ENCODE results near the gene ZNF580.

ZNF580 gene

DNA sequence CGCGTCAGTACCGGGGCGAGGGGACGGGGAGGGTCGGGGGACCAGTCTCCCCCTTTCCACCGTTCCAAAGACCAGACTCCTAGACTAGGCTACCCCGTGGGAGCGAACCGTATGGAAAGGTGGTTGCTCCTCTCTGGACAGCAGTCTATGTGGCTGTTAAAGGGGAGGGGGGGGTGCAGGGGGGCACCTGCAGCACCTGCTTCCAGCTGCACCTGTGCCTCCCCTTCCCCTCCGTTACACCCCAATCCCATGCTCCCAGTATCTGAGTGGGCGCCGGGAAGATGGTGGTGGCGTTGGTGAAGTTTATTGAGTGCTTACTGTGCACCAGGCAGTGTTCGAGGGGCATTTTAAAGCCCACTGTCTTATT lies 40.2 kb upstream of the ZNF580 start:
- H3K4me1 Mint-ChIP-seq (ENCODE audit: low read depth in 2 of 2): peaks cover 22 to 26% of the 10 kb centered on the region in 2 donors

DNA sequence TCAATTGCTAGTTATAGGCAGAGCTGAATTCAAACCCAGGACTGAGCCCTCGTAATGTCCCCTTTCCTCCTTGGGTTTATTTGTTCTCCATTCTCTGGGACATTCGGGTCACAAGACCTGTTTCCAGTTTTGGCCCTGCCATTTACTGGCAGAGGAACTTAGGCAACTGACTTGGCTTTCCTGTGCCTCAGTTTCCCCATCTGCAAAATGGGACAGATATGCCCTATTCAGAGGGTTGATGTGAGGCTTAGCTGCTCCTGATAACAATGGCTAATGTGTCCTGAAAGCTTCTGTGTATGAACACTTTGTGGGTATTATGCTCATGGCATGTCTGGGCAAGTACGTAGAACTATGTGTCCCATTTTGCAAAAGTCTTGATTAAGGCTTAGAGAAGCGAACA lies 39.7 kb upstream of the ZNF580 start:
- Mint-ChIP-seq H3K4me1 (ENCODE audit: low read depth in 2 of 2) (peaks cover 26 to 28% of the 10 kb centered on the region in 2 donors), H3K27ac (peak overlapping the region in 1 of 2 donors; percentile 78), H3K4me3 (peak overlapping the region; percentile 91 to 92), H3K36me3 (ENCODE audit: insufficient read depth) (peaks cover 36% of the 10 kb centered on the region), H3K9me3 (peaks cover 0 to 4% of the 10 kb centered on the region in 2 donors), H3K27me3 (no peaks in the 10 kb centered on the region)
- ATAC-seq (replicated peaks): no peak
- DNase-seq: no peak

More for the DNA sequence above, 40.2 kb upstream of the ZNF580 start:
- Mint-ChIP-seq H3K4me3 (peak overlapping the region; percentile 91 to 92), H3K27ac (peak overlapping the region in 1 of 2 donors; percentile 78), H3K9me3 (peaks cover 0 to 4% of the 10 kb centered on the region in 2 donors), H3K27me3 (no peaks in the 10 kb centered on the region), H3K36me3 (ENCODE audit: insufficient read depth) (peaks cover 34% of the 10 kb centered on the region)
- ATAC-seq (replicated peaks) (no peak), DNase-seq (no peak)

DNA sequence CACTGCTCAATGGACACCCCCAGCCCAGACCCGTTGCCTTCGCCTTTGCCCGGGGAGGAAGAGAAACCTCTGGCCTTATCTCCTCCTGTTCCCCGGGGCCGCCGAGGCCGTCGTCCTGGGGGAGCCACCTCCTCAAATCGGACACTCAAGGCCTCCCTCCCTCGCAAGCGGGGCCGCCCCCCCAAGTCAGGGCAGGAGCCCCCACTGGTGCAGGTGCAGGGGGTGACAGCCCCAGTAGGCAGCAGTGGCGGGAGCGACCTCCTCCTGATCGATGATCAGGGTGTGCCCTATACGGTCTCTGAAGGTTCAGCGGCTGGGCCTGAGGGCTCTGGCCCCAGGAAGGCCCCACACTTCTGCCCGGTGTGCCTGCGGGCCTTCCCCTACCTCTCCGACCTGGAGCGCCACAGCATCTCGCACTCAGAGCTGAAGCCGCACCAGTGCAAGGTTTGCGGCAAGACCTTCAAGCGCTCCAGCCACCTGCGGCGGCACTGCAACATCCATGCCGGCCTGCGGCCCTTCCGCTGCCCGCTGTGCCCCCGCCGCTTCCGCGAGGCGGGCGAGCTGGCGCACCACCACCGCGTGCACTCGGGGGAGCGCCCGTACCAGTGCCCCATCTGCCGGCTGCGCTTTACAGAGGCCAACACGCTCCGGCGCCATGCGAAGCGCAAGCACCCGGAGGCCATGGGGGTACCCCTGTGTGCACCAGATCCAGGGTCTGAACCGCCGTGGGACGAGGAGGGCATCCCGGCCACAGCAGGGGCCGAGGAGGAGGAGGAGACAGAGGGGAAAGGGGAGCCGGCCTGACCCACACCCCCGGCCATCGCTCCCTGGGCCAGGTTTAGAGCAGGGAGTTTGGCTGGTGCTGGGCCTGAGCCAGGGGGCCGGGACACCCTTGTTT lies 38.4 kb upstream of the ZNF580 start:
- H3K36me3 Mint-ChIP-seq (ENCODE audit: insufficient read depth): peaks cover 38% of the 10 kb centered on the region
- no peaks in the 10 kb centered on the region for H3K27me3 Mint-ChIP-seq
- ATAC-seq (replicated peaks) (no peak), DNase-seq (no peak)
- peaks cover 0 to 4% of the 10 kb centered on the region in 2 donors for H3K9me3 Mint-ChIP-seq
- H3K4me3 Mint-ChIP-seq: no peak overlapping the region
- peaks cover 38 to 39% of the 10 kb centered on the region in 2 donors for H3K4me1 Mint-ChIP-seq (ENCODE audit: low read depth in 2 of 2)
- H3K27ac Mint-ChIP-seq: no peak overlapping the region

DNA sequence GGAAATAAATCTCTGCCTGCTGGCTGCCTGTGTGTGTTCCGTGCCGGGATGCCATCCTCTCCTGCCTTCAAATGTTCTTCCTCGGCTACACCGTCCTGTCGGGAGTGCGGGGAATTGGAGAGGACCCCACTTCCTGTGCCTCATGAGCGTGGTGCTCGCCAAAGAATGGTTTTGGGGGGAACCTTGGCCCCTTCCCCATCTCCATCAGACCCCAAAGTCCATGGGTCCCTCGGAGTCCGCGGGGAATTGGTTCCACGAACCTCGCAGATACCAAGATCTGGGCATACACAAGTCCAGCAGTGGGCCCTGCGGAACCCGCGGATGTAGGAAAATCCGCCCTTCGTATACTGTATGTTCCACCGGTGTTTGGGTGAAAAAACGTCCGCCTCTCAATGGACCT lies 37.7 kb upstream of the ZNF580 start:
- ATAC-seq (replicated peaks) (no peak), DNase-seq (no peak)
- Mint-ChIP-seq H3K27me3 (no peaks in the 10 kb centered on the region), H3K9me3 (peaks cover 0 to 4% of the 10 kb centered on the region in 2 donors), H3K27ac (no peak overlapping the region), H3K36me3 (ENCODE audit: insufficient read depth) (peaks cover 38% of the 10 kb centered on the region), H3K4me1 (ENCODE audit: low read depth in 2 of 2) (peaks cover 43 to 46% of the 10 kb centered on the region in 2 donors), H3K4me3 (peak overlapping the region in 1 of 2 donors; percentile 86)

DNA sequence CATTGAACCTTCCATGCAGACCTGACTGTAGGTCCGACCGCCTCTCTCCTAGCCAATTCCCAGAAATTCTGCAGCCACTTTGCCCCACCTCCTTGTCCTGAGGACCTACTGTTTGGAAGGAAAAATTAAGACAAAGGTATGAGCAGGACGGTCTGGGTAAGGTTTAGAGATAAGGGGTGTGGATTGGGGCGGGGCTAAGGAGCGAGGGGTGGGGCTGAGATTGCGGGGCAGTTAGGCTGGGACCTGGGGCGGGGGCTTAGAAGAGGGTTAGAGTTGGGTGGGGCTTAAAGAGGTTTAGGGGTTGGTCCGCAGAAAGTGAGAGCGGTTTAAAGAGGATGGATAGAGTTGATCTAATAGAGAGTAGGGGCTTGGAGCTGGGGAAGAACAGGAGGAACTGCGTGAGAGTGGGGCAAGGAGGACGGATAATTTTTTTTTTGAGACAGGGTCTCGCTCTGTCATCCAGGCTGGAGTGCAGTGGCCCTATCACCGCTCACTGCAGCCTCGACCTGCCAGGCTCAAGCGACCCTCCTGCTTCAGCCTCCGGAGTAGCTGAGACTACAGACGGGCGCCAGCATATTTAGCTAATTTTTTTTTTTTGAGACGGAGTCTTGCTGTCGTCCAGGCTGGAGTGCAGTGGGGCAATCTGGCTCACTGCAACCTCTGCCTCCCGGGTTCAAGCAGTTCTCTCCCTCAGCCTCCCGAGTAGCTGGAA lies 37.1 kb upstream of the ZNF580 start:
- H3K27ac Mint-ChIP-seq: peak overlapping the region in 1 of 2 donors; percentile 87
- DNase-seq (no peak), ATAC-seq (replicated peaks) (no peak)
- H3K36me3 Mint-ChIP-seq (ENCODE audit: insufficient read depth): peaks cover 42% of the 10 kb centered on the region
- peak overlapping the region; percentile 85 to 86 for H3K4me3 Mint-ChIP-seq
- H3K4me1 Mint-ChIP-seq (ENCODE audit: low read depth in 2 of 2): peaks cover 43 to 45% of the 10 kb centered on the region in 2 donors
- peaks cover 0 to 2% of the 10 kb centered on the region in 2 donors for H3K9me3 Mint-ChIP-seq
- no peaks in the 10 kb centered on the region for H3K27me3 Mint-ChIP-seq

DNA sequence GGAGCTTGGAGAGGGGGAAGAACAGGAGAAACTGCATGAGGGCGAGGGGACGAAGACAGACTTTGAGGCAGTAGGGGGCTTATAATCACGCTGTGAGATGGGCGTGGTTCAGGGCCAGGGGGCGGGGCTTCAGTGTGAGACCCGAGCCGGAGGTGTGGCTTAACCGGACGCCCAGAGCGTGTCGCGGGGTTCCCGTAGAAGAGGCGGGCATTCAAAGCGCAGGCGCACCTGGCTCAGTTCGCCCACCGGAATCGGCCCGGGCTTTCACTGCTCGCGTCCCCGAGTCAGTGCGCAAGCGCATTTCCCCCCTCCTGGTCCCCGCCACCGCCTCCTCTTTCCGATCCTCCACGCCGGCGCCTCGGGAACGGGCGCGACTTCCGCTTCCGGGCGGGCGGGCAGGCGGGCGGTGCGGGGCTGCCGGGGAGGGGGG lies 35.6 kb upstream of the ZNF580 start:
- Mint-ChIP-seq H3K9me3 (no peaks in the 10 kb centered on the region), H3K4me1 (ENCODE audit: low read depth in 2 of 2) (peaks cover 50 to 54% of the 10 kb centered on the region in 2 donors), H3K27me3 (no peaks in the 10 kb centered on the region), H3K4me3 (peak overlapping the region; percentile 85 to 86), H3K27ac (peak overlapping the region; percentile 80 to 87), H3K36me3 (ENCODE audit: insufficient read depth) (peaks cover 38% of the 10 kb centered on the region)
- ATAC-seq (replicated peaks): peak; percentile 76
- DNase-seq: peak; percentile 92 to 96 (median 95)

DNA sequence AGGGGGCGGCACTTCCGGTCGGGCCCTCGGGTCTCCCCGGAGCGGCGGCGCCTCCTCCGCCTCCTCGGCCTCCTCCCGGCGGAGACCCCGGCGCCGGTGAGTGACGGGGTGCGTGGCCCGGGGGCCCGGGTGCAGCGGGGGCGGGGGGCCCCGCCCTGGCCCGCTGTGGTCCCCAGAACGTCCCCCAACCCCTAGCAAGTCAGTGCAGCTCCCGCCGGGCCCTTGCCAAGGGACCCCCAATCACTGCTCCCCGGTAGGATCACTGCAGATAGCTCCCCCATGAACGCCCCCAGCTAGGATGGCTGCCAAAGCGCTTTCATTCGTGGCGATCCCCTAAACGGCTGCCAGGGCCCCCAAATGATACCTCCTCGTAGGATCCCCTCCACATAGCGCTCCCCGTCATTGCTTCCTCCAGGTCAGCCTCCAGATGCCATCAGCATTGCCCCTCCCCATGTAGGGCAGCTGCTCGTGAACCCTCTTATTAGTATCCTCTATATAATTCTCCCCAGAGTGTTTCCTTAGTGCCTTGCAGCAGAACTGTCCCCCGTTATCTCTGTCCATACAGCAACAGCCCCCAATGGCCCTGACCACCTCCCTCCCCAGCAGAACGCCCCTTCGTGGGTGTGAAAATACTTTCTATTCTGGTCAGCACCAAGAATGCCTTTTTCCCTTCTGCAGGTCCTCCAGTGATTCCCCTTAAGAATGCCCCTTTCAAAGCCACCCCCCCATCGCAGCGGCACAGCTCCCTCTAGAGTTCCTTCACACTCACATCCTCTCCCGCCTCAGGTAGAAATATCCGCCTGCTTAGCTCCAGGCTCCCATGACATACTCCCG lies 34.9 kb upstream of the ZNF580 start, which contains the start of gene ZNF865:
TSS of gene ZNF865 (plus strand) at position 11 of the 834 bp plus-strand sequence. CDS start 7,972 bp downstream, outside the sequence.
- H3K9me3 Mint-ChIP-seq: no peaks in the 10 kb centered on the region
- ATAC-seq (replicated peaks): peak; percentile 45
- no peaks in the 10 kb centered on the region for H3K27me3 Mint-ChIP-seq
- peaks cover 51% of the 10 kb centered on the region in 2 donors for H3K4me1 Mint-ChIP-seq (ENCODE audit: low read depth in 2 of 2)
- H3K36me3 Mint-ChIP-seq (ENCODE audit: insufficient read depth): peaks cover 44% of the 10 kb centered on the region
- H3K4me3 Mint-ChIP-seq: peak within 1 kb of the TSS; percentile 85 to 86
- peak within 1 kb of the TSS; percentile 80 to 87 for H3K27ac Mint-ChIP-seq
- peak; percentile 57 to 65 (median 64) for DNase-seq

DNA sequence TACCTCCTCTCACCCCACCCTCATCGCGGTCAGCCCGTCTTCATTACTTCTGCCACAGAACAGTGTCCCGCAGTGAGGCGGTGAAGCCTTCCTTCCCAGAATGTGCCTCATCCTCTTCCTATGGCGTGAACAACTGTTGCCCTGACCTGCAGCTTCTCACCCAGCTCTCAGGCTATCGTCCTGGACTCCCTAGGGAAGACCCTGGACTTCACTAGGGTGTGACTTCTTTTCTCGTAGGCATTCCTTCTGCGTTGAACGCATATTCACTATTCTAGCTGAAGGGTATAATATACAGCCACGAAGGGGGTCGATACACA lies 34.4 kb upstream of the ZNF580 start:
- Mint-ChIP-seq H3K4me3 (peak overlapping the region; percentile 85 to 86), H3K4me1 (ENCODE audit: low read depth in 2 of 2) (peaks cover 47% of the 10 kb centered on the region in 2 donors)
- ATAC-seq (replicated peaks): no peak

DNA sequence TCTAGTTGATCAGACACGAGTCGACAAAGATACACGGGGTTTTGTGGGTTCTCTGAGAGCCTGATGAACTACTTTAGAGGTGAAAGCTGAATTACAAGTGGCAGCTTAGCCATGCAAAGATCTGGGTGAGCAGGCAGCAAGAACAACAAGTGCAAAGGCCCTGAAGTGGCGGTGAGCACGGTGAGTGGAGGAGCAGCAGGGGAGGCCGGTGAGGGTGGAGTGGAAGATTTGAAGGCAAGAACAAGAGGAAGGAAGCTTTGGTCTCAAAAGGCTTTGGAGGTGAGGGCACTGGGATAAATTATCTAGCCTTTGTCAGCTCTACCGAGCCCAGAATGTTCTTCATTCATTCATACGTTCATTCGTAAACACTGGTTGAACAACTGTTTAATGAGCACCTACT lies 34.0 kb upstream of the ZNF580 start:
- no peaks in the 10 kb centered on the region for H3K27me3 Mint-ChIP-seq
- peak overlapping the region; percentile 85 to 86 for H3K4me3 Mint-ChIP-seq
- H3K9me3 Mint-ChIP-seq: no peaks in the 10 kb centered on the region
- ATAC-seq (replicated peaks) (no peak), DNase-seq (no peak)
- H3K36me3 Mint-ChIP-seq (ENCODE audit: insufficient read depth): peaks cover 40% of the 10 kb centered on the region
- peak overlapping the region; percentile 80 to 87 for H3K27ac Mint-ChIP-seq
- H3K4me1 Mint-ChIP-seq (ENCODE audit: low read depth in 2 of 2): peaks cover 46 to 47% of the 10 kb centered on the region in 2 donors

More for the DNA sequence above, 34.4 kb upstream of the ZNF580 start:
- Mint-ChIP-seq H3K27me3 (no peaks in the 10 kb centered on the region), H3K27ac (peak overlapping the region; percentile 80 to 87), H3K9me3 (no peaks in the 10 kb centered on the region), H3K36me3 (ENCODE audit: insufficient read depth) (peaks cover 40% of the 10 kb centered on the region)
- no peak for DNase-seq

DNA sequence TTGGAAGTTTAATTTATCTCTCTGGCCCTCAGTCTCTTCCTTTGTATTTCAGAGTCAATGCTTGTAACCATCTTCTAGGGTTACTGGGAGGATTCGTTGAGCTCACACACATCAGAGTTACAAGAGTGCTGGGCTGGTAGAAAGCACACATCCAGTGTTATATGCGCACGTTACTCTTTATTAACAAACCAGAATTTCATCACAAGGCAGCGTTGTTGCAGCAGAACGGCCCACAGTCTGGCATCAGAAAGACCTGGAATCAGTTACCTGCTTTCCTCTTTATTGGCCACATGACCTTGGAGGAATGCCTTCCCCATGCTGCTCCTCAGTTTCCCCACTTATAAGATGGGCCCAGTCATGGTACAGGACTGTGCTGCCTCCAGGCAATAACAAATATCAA lies 31.5 kb upstream of the ZNF580 start:
- H3K4me3 Mint-ChIP-seq: no peak overlapping the region
- no peaks in the 10 kb centered on the region for H3K9me3 Mint-ChIP-seq
- H3K4me1 Mint-ChIP-seq (ENCODE audit: low read depth in 2 of 2): peaks cover 53 to 57% of the 10 kb centered on the region in 2 donors
- ATAC-seq (replicated peaks) (no peak), DNase-seq (no peak)
- H3K36me3 Mint-ChIP-seq (ENCODE audit: insufficient read depth): peaks cover 39% of the 10 kb centered on the region
- no peaks in the 10 kb centered on the region for H3K27me3 Mint-ChIP-seq
- H3K27ac Mint-ChIP-seq: no peak overlapping the region

DNA sequence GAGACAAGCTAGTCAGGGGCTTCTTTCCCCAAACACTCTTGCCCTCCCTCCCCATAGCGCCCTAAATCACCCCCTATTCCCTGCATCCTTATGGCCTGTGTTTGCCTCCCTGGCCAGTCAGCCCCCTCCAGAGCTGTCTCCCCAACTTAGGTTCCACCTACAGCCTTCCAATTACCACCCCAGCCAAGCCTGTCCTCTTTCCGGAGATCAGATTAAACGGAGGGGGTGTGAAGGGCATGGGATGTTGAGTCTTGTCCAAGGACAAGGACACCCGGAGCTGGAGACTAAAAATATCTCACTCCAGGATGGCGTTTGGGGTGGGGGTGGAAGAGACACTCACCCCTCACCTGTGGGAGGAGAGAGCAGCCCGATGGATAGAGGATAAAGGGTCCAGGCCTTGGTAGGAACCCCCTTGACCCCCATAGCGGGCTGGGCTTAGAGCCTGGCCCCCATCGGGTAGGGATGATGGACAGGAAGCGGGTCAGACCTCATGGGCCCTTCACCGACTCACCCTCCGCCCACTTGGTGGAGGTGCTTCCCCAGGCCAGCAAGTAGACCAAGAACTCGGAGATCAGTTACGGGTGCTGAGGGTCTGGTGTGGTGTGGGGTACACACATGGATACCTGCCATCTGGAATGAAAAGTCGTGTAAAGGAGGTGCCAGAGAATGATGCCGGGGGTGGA lies 29.4 kb upstream of the ZNF580 start:
- peaks cover 21% of the 10 kb centered on the region for H3K36me3 Mint-ChIP-seq (ENCODE audit: insufficient read depth)
- H3K4me3 Mint-ChIP-seq: no peak overlapping the region
- peak overlapping the region in 1 of 2 donors; percentile 20 for H3K27ac Mint-ChIP-seq
- H3K4me1 Mint-ChIP-seq (ENCODE audit: low read depth in 2 of 2): peaks cover 41% of the 10 kb centered on the region in 2 donors
- H3K27me3 Mint-ChIP-seq: no peaks in the 10 kb centered on the region
- no peak for DNase-seq
- H3K9me3 Mint-ChIP-seq: no peaks in the 10 kb centered on the region
- no peak for ATAC-seq (replicated peaks)

DNA sequence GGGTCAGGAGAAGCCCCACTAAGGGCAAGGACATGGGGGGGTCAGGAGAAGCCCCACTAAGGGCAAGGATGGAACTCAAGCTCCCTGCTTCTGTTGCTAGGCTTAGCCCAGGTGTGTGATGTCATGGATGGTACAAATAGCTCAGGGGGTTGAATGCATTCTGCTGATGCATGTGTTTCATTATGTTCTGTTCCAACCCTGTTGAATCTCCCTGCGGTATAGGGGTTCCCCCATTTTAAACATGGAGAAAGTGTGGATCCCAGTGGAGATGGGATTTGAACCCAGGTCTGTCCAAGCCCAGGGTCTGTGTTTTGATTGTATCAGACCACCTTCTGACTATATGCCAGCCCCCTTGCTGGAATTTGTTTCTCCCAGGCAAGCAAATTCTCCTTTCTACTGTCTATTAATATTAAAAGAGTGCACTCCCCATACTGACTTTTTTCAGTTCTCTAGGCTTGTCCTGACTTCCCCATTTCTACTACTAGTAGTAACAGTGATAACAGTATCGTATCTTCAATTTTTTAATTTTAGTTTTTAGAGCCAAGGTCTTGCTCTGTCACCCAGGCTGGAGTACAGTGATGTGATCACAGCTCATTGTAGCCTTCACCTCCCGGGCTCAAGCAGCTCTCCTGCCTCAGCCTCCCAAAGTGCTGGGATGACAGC lies 28.7 kb upstream of the ZNF580 start:
- Mint-ChIP-seq H3K4me1 (ENCODE audit: low read depth in 2 of 2) (peaks cover 34% of the 10 kb centered on the region in 2 donors), H3K4me3 (no peak overlapping the region)

More for the DNA sequence above, 28.7 kb upstream of the ZNF580 start:
- ATAC-seq (replicated peaks): no peak
- H3K27ac Mint-ChIP-seq: peak overlapping the region; percentile 46 to 73
- H3K9me3 Mint-ChIP-seq: no peaks in the 10 kb centered on the region
- DNase-seq: no peak
- peaks cover 22% of the 10 kb centered on the region for H3K36me3 Mint-ChIP-seq (ENCODE audit: insufficient read depth)
- no peaks in the 10 kb centered on the region for H3K27me3 Mint-ChIP-seq
